Spleen (tissue), 7 donors: ENCODE measurements around the gene TNKS1BP1.

Source experiments
- CTCF ChIP-seq, 11 experiments: fragments of 200-600 bp in 7 of 11; fragments of 450-650 bp in 4 of 11; sonication (generic) in 4 of 11; IDR thresholded peaks in 8 of 11; conservative IDR thresholded peaks in 3 of 11; 1 replicate in 7 of 11; 2 replicates in 4 of 11; pipeline versions ENCODE4 v1.4.0 to v1.8.0; 2016 to 2021; ENCODE audit warnings: antibody characterized with exemption in 11 of 11, inconsistent platforms in 4 of 11, mild to moderate bottlenecking in 1 of 11
- POLR2AphosphoS5 ChIP-seq, 3 donors: sonication (generic); formaldehyde crosslinking; IDR thresholded peaks; one replicate each; pipeline ENCODE4 v1.5.1; 2017; ENCODE audit warnings: antibody characterized with exemption in 3 of 3
- donor health status: DM: no; HTN: no; CAD: no; lungs with moderate emphysema.
- donor health status: DM: no; HTN: no; CAD: no.
- donor health status: DM: no; HTN: no; CAD: no.

- no peak for TF ChIP-seq POLR2AphosphoS5 (IDR thresholded peaks at IDR 0.05)
- no peak for TF ChIP-seq CTCF (IDR thresholded peaks at IDR 0.05 in 8 of 11, conservative IDR thresholded peaks at IDR 0.05 in 3 of 11)
Measured at GRCh38 chr11:57357856-57358255, 33.1 kb upstream of the TNKS1BP1 start.
